Measurements from ENCODE around the gene G0S2.

The G0S2 gene

DNA sequence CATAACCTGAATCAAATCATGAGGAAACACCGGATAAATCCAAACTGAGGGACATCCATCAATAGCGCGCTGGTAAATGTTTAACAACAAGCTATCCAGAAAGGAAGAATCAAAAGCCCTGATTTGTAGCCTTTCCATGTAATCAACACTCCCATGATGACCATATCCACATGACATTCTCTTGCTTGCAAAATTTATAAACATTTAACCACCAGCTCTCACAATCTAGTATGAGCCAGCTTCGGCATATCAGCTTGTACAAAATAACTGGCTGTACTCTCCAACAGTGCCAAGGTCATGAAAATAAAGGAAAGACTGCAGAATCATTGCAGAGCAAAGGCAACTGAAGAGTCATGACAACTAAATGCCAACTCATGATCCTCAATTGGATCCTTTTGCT lies 45.1 kb downstream of the G0S2 start:
- no peak for DNase-seq (ENCODE audit: low spot score)

DNA sequence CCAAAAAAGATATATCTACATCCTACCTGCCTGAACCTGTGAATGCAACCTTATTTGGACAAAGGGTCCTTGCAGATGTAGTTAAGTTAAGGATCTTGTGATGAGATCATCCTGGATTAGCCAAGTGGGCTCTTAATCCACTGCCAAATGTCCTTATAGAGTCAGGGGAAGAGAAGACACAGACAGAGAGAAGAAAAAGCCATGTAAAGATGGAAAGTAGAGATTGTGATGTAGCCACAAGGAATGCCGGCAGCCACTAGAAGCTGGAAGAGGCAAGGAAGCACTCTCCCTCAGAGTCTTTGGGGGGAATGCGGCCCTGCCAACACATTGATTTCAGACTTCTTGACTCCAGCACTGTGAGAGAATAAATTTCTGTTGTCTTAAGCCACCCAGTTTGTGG lies 45.6 kb downstream of the G0S2 start:
- no peak for DNase-seq (ENCODE audit: low spot score)

DNA sequence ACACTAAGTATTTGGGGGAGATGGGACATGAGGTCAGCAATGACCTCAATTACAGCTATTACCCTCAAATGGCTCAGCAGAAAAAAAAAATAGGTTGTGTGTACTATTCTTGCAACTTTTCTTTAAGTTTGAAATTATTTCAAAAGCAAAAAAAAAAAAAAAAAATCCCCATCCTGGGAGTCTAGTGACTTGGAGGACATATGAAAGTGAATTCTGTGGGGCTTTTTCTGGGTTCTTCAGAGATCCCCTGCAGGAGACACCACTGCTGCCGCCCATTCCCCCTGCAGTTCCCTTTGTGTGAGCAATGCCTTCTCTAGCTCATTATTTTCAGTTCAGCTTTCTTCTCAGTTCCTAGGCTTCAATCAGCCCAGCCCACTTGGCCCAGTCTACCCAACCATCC lies 46.1 kb downstream of the G0S2 start:
- no peak for DNase-seq (ENCODE audit: low spot score)

DNA sequence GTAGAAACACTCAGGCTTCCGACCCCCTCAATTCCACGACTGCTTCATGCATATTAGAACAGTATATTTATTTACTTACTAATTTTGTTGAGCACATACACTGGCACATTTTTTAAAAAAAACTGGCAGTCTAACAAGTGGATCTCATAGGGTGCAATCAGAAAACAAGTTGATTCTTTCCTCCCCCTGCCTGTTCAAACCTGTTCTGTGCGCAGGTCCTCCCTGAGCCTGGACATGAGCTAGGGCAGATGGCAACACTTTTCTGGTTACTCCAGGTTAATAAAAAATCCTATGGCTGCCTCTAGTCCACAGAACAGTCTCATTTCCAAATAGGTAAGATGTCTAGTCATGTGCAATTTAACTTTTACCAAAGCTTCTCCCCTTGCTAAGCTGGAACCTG lies 48.1 kb downstream of the G0S2 start:
- no peak for DNase-seq (ENCODE audit: low spot score)

DNA sequence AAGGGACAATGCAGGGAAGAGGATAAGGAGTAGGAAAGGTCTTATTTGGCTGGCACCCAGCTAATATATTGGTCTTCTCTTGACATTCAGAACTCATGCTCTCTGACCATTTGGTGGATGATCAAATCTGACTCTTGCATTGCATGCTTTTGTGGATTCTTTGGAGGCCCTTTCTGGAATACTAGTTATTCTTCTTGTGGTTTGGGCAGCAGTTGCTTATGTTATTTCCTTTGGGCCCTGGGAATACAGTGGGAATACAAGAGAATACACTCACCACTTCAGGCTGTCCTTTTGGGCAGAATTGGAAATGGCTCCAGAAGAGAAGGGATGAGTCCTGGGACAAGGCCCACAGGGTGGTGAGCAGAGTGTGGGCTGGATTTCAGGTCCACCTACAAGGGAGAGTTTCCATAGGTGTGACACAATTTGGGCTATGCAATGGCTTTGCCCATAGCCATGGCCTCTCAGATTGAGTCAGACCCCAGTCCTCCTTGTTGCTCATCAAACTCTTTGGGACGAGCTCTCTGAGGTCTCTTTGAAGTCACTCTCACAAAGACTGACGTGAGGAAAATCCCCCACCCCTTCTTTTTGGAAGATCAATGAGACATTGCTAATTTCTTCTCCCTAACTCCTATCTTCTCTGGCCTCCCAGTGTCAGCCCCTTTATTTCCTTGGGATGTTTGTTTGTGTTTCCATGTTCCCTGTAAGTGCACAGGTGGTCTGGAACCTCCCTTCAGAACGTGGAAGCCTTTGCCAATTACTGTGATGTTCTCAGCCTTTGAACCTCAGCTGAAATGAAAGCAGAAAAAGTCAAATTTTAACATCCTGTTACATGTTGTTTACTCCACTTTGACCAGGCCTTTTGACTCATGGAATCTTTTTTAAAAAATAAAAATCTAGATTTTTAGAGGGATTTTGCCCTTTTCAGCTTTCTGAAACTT lies 48.8 kb downstream of the G0S2 start:
- DNase-seq (ENCODE audit: low spot score) = no peak
